Mesothelial cell of epicardium (in vitro differentiated cells): ENCODE results near the gene RANBP9. TPM values are rescaled to one million over a fixed set of nuclear protein-coding genes. Genes with fewer than 3 reads are reported as not detected.

ENCODE experiments used
- DNase-seq, 2 experiments: peaks; one replicate each; pipeline ENCODE4 v3.0.0; 2021; ENCODE audit warnings: low spot score in 2 of 2; ENCODE audit not compliant: unreplicated experiment in 2 of 2
- H3K27ac Mint-ChIP-seq: 2 replicates; pipeline ENCODE4 v1.8.0; 2021; ENCODE audit warnings: mixed read lengths
- H3K27me3 Mint-ChIP-seq: 2 replicates; pipeline ENCODE4 v1.8.0; 2021; ENCODE audit warnings: low read depth, mixed read lengths
- H3K36me3 Mint-ChIP-seq: 2 replicates; pipeline ENCODE4 v1.8.0; 2021; ENCODE audit warnings: mixed read lengths
- H3K4me1 Mint-ChIP-seq: 2 replicates; pipeline ENCODE4 v1.8.0; 2021; ENCODE audit warnings: mixed read lengths
- H3K4me3 Mint-ChIP-seq: 2 replicates; pipeline ENCODE4 v1.8.0; 2021; ENCODE audit warnings: mild to moderate bottlenecking, moderate library complexity, mixed read lengths
- H3K9me3 Mint-ChIP-seq: 2 replicates; pipeline ENCODE4 v1.8.0; 2021; ENCODE audit warnings: mixed read lengths
- CTCF ChIP-seq: fragments of 200-600 bp; sonication (generic); IDR thresholded peaks from one replicate; pipeline ENCODE4 v1.5.0; 2021; ENCODE audit warnings: antibody characterized with exemption; ENCODE audit not compliant: unreplicated experiment
- total RNA-seq: library from RNA; stranded (reverse); gene quantifications from 3 replicates; pipeline ENCODE4 v1.2.1, GENCODE V29; 2021

Gene RANBP9
- total RNA-seq, 1 donor from 2014 or later = 46.9 TPM

GRCh38 chr6:13689511-13690256 lies 22.0 kb downstream of the RANBP9 start:
- Mint-ChIP-seq H3K27me3 (no peaks in the 10 kb centered on the region), H3K36me3 (peaks cover 23% of the 10 kb centered on the region), H3K4me3 (no peak overlapping the region), H3K4me1 (peaks cover 18% of the 10 kb centered on the region), H3K9me3 (peaks cover 5% of the 10 kb centered on the region), H3K27ac (peak overlapping the region; percentile 27)
- DNase-seq = no peak
- no peak for TF ChIP-seq CTCF

- DNase-seq = no peak
- Mint-ChIP-seq H3K36me3 (peaks cover 20% of the 10 kb centered on the region), H3K4me3 (no peak overlapping the region), H3K27me3 (no peaks in the 10 kb centered on the region), H3K4me1 (peaks cover 20% of the 10 kb centered on the region), H3K9me3 (peaks cover 5% of the 10 kb centered on the region), H3K27ac (peak overlapping the region; percentile 48)
- no peak for TF ChIP-seq CTCF
Observed at GRCh38 chr6:13688692-13689196, 22.9 kb downstream of the RANBP9 start.

- peak overlapping the region; percentile 26 for H3K27ac Mint-ChIP-seq
- H3K4me1 Mint-ChIP-seq = peaks cover 22% of the 10 kb centered on the region
- H3K9me3 Mint-ChIP-seq = peaks cover 5% of the 10 kb centered on the region
- H3K36me3 Mint-ChIP-seq = peaks cover 18% of the 10 kb centered on the region
- H3K4me3 Mint-ChIP-seq = no peak overlapping the region
- TF ChIP-seq CTCF = no peak
- DNase-seq = no peak
- H3K27me3 Mint-ChIP-seq = no peaks in the 10 kb centered on the region
Observed at GRCh38 chr6:13687917-13688351, 23.7 kb downstream of the RANBP9 start.

- TF ChIP-seq CTCF = no peak
- peaks cover 23% of the 10 kb centered on the region for H3K36me3 Mint-ChIP-seq
Observed at GRCh38 chr6:13684855-13685254, 26.8 kb downstream of the RANBP9 start.

GRCh38 chr6:13683038-13683437 lies 28.6 kb downstream of the RANBP9 start:
- no peak for TF ChIP-seq CTCF
- Mint-ChIP-seq H3K4me1 (peaks cover 18% of the 10 kb centered on the region), H3K36me3 (peaks cover 27% of the 10 kb centered on the region), H3K4me3 (no peak overlapping the region), H3K27me3 (no peaks in the 10 kb centered on the region), H3K9me3 (peaks cover 7% of the 10 kb centered on the region), H3K27ac (peak overlapping the region; percentile 54)
- DNase-seq = no peak

More at GRCh38 chr6:13684855-13685254, 26.8 kb downstream of the RANBP9 start:
- Mint-ChIP-seq H3K27ac (no peak overlapping the region), H3K4me3 (no peak overlapping the region), H3K4me1 (peaks cover 20% of the 10 kb centered on the region), H3K27me3 (no peaks in the 10 kb centered on the region), H3K9me3 (peaks cover 9% of the 10 kb centered on the region)
- no peak for DNase-seq
